ENCODE data around the gene LRRC9.

Gene LRRC9

DNA sequence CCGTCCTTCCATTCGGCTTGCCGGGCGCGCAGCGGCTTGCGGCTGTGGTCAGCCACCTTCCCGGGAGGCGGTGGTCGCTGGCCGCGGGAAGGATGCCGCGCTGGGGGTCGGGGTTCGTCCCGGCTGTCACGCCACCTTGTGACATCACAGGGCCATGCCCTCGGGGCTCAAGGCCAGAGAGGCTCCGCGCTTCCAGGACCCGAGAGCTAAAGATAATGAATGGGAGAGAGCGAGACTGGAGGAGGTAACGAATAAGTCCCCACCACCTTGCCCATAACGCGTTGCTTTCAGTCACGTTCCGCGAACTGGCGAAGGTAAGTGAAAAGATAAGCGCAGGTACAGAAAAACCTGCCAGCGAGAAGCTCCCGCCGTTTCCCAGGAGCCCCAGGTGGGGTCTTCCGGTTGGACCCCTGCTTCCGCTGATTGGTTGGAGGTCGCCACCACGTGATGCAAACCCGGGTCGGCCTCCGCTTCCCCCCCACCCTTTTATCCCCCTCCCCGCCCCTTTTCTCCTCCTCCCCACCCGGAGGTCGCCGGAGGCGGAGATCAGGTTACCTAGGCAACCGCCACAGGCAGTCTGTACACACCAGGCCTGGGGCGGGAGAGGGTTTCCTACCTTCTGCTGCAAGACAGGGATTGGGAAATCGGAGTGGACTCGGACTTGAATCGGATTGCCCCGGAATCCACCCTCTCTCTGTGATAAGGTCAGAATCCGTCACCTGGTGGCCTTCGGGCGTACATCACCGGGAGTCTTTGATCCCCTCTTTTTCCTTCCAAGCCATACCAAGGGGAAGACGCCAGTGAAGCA, at the start of gene LRRC9:
LRRC9 (plus strand) TSS at position 575 of the 808 bp plus-strand sequence.
- TF ChIP-seq, protein P1, sequence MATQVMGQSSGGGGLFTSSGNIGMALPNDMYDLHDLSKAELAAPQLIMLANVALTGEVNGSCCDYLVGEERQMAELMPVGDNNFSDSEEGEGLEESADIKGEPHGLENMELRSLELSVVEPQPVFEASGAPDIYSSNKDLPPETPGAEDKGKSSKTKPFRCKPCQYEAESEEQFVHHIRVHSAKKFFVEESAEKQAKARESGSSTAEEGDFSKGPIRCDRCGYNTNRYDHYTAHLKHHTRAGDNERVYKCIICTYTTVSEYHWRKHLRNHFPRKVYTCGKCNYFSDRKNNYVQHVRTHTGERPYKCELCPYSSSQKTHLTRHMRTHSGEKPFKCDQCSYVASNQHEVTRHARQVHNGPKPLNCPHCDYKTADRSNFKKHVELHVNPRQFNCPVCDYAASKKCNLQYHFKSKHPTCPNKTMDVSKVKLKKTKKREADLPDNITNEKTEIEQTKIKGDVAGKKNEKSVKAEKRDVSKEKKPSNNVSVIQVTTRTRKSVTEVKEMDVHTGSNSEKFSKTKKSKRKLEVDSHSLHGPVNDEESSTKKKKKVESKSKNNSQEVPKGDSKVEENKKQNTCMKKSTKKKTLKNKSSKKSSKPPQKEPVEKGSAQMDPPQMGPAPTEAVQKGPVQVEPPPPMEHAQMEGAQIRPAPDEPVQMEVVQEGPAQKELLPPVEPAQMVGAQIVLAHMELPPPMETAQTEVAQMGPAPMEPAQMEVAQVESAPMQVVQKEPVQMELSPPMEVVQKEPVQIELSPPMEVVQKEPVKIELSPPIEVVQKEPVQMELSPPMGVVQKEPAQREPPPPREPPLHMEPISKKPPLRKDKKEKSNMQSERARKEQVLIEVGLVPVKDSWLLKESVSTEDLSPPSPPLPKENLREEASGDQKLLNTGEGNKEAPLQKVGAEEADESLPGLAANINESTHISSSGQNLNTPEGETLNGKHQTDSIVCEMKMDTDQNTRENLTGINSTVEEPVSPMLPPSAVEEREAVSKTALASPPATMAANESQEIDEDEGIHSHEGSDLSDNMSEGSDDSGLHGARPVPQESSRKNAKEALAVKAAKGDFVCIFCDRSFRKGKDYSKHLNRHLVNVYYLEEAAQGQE (IDR thresholded peaks at IDR 0.05; ENCODE audit: low read depth) = no peak
- TF ChIP-seq, protein P2, sequence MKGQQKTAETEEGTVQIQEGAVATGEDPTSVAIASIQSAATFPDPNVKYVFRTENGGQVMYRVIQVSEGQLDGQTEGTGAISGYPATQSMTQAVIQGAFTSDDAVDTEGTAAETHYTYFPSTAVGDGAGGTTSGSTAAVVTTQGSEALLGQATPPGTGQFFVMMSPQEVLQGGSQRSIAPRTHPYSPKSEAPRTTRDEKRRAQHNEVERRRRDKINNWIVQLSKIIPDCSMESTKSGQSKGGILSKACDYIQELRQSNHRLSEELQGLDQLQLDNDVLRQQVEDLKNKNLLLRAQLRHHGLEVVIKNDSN (IDR thresholded peaks at IDR 0.05) = peak; percentile 67
- TF ChIP-seq, protein P3, sequence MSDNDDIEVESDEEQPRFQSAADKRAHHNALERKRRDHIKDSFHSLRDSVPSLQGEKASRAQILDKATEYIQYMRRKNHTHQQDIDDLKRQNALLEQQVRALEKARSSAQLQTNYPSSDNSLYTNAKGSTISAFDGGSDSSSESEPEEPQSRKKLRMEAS (IDR thresholded peaks at IDR 0.05) = peak; percentile 49; the same call in 1 of the 2 replicates

DNA sequence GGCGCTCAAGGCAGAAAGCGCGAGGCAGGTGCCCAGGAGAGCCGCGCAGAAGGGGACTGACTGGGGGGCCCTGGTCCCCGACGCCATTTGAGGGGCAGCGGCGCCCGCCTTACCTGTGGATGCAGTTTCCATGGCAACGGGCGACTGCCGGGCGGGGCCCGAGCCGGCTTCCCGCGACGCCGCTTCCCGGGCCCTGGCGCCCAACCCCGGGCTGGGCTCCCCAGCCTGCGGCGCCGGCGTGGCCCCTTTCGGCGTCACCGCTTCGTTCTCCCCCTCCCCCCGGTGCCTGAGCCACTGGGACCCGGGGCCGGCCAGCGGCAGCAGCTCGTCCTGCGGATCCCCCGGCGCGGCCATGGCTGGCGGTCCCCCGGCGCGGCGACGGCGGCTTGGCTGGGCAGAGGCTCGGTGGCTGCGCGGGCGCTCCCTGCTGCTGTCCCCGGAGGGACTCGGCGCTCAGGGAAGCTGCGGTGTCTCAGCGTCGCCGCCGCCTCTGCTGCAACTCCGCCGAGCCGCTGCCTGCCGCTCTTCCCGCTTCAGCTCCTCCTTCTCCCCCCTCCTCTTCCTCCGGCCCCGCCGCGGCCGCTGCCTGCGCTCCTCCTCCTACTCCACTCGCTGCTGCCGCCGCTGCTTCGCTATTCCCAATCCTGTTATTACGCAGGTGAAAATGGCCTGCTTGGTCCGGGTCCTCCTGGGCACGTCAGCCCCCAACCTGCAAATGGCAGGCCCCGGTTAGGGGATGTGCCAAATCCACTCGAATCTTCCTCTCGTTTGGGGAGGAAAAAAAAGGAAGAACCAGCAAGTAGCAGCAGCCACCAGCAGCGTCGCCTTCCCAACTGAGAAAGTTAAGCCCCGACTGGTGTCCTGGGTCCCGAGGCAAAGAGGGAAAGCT, 49.4 kb upstream of the LRRC9 start, which contains the start of gene RTN1:
RTN1 (minus strand) TSS at position 500 of the 889 bp plus-strand sequence; CDS start at position 354, 146 bp downstream.
- TF ChIP-seq EP300 (IDR thresholded peaks at IDR 0.05; ENCODE audit: borderline replicate concordance) = no peak
- TF ChIP-seq, protein P3 (IDR thresholded peaks at IDR 0.05) = no peak
- no peak for TF ChIP-seq TEAD4 (IDR thresholded peaks at IDR 0.05)
- TF ChIP-seq, protein P1 (IDR thresholded peaks at IDR 0.05; ENCODE audit: low read depth) = no peak
- TF ChIP-seq EGR1 (IDR thresholded peaks at IDR 0.05) = no peak

DNA sequence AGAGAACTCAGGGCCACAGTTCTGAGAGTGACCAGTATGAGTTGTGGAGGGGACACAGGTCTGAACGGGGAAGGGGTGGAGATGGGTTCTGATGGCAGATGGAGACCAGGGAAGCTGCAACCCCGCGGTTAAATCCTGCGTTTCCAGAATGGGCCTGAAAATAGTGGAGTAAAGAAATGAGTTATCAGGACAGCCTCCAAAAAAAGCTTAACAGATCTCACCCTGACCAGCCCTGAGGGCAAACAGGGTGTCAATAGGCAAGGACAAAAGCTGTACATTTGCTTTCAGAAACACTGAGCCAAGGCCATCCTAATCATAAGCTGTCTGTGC, 48.8 kb upstream of the LRRC9 start:
- TF ChIP-seq, protein P2 (IDR thresholded peaks at IDR 0.05) = no peak
- no peak for TF ChIP-seq NFIC (IDR thresholded peaks at IDR 0.05)
- no peak for TF ChIP-seq TEAD4 (IDR thresholded peaks at IDR 0.05)
- TF ChIP-seq, protein P1 (IDR thresholded peaks at IDR 0.05; ENCODE audit: low read depth) = no peak
- TF ChIP-seq FOXM1 (IDR thresholded peaks at IDR 0.05; ENCODE audit: borderline replicate concordance, low read depth) = no peak
- TF ChIP-seq EGR1 (IDR thresholded peaks at IDR 0.05) = no peak
- no peak for TF ChIP-seq TAF1 (IDR thresholded peaks at IDR 0.05; ENCODE audit: low read depth)
- TF ChIP-seq, protein P3 (IDR thresholded peaks at IDR 0.05) = no peak
- no peak for TF ChIP-seq ZBTB7A (IDR thresholded peaks at IDR 0.05; ENCODE audit: low read depth)
- no peak for TF ChIP-seq EP300 (IDR thresholded peaks at IDR 0.05; ENCODE audit: borderline replicate concordance)
- no peak for TF ChIP-seq CEBPB (IDR thresholded peaks at IDR 0.05)
- TF ChIP-seq RAD21 (IDR thresholded peaks at IDR 0.05; ENCODE audit: low read depth) = no peak
- TF ChIP-seq TCF12 (IDR thresholded peaks at IDR 0.05; ENCODE audit: low read depth) = no peak
- TF ChIP-seq CREB1 (IDR thresholded peaks at IDR 0.05; ENCODE audit: low read depth) = no peak
- no peak for TF ChIP-seq YY1 (IDR thresholded peaks at IDR 0.05; ENCODE audit: low read depth)

DNA sequence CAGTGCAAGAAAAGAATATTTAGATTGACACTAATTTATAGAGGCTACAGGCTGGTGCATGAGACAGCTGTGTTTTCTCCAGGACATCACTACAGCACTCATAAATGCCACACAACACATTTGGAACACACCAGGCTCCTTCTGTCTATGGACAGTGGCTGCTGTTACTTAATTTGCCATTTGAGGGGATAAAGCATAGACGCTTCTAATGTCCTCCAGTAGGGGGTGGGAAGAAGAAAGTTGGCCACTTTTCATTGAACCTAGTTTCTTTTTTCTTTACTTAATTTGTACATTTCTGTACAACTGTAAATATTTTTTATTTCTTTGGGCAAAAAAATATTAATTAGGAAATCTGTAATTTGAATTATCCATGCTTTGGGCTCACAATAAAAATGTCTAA, 37.0 kb upstream of the LRRC9 start:
- TF ChIP-seq, protein P3 (IDR thresholded peaks at IDR 0.05) = no peak
- TF ChIP-seq RAD21 (IDR thresholded peaks at IDR 0.05; ENCODE audit: low read depth) = no peak
- no peak for TF ChIP-seq CREB1 (IDR thresholded peaks at IDR 0.05; ENCODE audit: low read depth)
- TF ChIP-seq TEAD4 (IDR thresholded peaks at IDR 0.05) = no peak
- no peak for TF ChIP-seq EP300 (IDR thresholded peaks at IDR 0.05; ENCODE audit: borderline replicate concordance)
- TF ChIP-seq, protein P2 (IDR thresholded peaks at IDR 0.05) = no peak
- no peak for TF ChIP-seq ZBTB7A (IDR thresholded peaks at IDR 0.05; ENCODE audit: low read depth)
- no peak for TF ChIP-seq NFIC (IDR thresholded peaks at IDR 0.05)
- no peak for TF ChIP-seq FOXM1 (IDR thresholded peaks at IDR 0.05; ENCODE audit: borderline replicate concordance, low read depth)
- TF ChIP-seq, protein P1 (IDR thresholded peaks at IDR 0.05; ENCODE audit: low read depth) = no peak
- no peak for TF ChIP-seq TAF1 (IDR thresholded peaks at IDR 0.05; ENCODE audit: low read depth)
- no peak for TF ChIP-seq CEBPB (IDR thresholded peaks at IDR 0.05)
- TF ChIP-seq EGR1 (IDR thresholded peaks at IDR 0.05) = no peak
- TF ChIP-seq YY1 (IDR thresholded peaks at IDR 0.05; ENCODE audit: low read depth) = no peak
- no peak for TF ChIP-seq TCF12 (IDR thresholded peaks at IDR 0.05; ENCODE audit: low read depth)
